ENCODE measurements around the gene KLHL24. TPM values are rescaled to one million over a fixed set of nuclear protein-coding genes. Genes with fewer than 3 reads are reported as not detected.
"Not testable (repeated sequence)": the region's sequence is repeated elsewhere in the genome, so short reads cannot be mapped to it uniquely, and the experiment has no call there.

KLHL24 gene
- 41.2 and 41.3 TPM in 2 replicates for total RNA-seq (2014; rRNA removed; shearing (Covaris generic))

- peak; percentile 85 for DNase-seq (ENCODE audit: low spot score)
Observed at GRCh38 chr3:183635431-183636220, at the start of gene KLHL24. Gene KLHL24 (plus strand): TSS chr3:183635623. CDS start chr3:183650357, 14,734 bp downstream.

- DNase-seq (ENCODE audit: low spot score), result no peak
Observed at GRCh38 chr3:183586477-183586876, 48.9 kb upstream of the KLHL24 start.

GRCh38 chr3:183587336-183587735 is 48.1 kb upstream of the KLHL24 start:
- DNase-seq (ENCODE audit: low spot score), result no peak

GRCh38 chr3:183590442-183590841 is 45.0 kb upstream of the KLHL24 start:
- no peak for DNase-seq (ENCODE audit: low spot score)

- no peak for DNase-seq (ENCODE audit: low spot score)
Observed at GRCh38 chr3:183591881-183592521, 43.4 kb upstream of the KLHL24 start.

- DNase-seq (ENCODE audit: low spot score), result no peak
Observed at GRCh38 chr3:183592821-183593220, 42.6 kb upstream of the KLHL24 start.

- DNase-seq (ENCODE audit: low spot score), result no peak
Observed at GRCh38 chr3:183594636-183595035, 40.8 kb upstream of the KLHL24 start.

GRCh38 chr3:183597959-183598358 is 37.5 kb upstream of the KLHL24 start:
- no peak for DNase-seq (ENCODE audit: low spot score)

GRCh38 chr3:183611326-183611725 is 24.1 kb upstream of the KLHL24 start:
- not testable (repeated sequence) for DNase-seq (ENCODE audit: low spot score)

GRCh38 chr3:183613366-183614285 is 21.8 kb upstream of the KLHL24 start:
- DNase-seq (ENCODE audit: low spot score), result no peak

GRCh38 chr3:183618542-183618941 is 16.9 kb upstream of the KLHL24 start:
- DNase-seq (ENCODE audit: low spot score), result no peak

- no peak for DNase-seq (ENCODE audit: low spot score)
Observed at GRCh38 chr3:183619010-183619409, 16.4 kb upstream of the KLHL24 start.

- no peak for DNase-seq (ENCODE audit: low spot score)
Observed at GRCh38 chr3:183619624-183620251, 15.7 kb upstream of the KLHL24 start.

- DNase-seq (ENCODE audit: low spot score), result no peak
Observed at GRCh38 chr3:183620252-183620628, 15.2 kb upstream of the KLHL24 start.

- not testable (repeated sequence) for DNase-seq (ENCODE audit: low spot score)
Observed at GRCh38 chr3:183622473-183622872, 12.9 kb upstream of the KLHL24 start.

GRCh38 chr3:183626877-183627594 is 8.4 kb upstream of the KLHL24 start:
- DNase-seq (ENCODE audit: low spot score), result no peak

GRCh38 chr3:183629546-183630301 is 5.7 kb upstream of the KLHL24 start:
- DNase-seq (ENCODE audit: low spot score), result no peak

- no peak for DNase-seq (ENCODE audit: low spot score)
Observed at GRCh38 chr3:183631715-183632114, 3.7 kb upstream of the KLHL24 start.

GRCh38 chr3:183632725-183633124 is 2.7 kb upstream of the KLHL24 start:
- not testable (repeated sequence) for DNase-seq (ENCODE audit: low spot score)

- DNase-seq (ENCODE audit: low spot score), result no peak
Observed at GRCh38 chr3:183634707-183635106, 716 bp upstream of the KLHL24 start.
